ENCODE results near the gene PAPPA2.

The PAPPA2 gene

GRCh38 chr1:176773038-176773437 is 310.1 kb downstream of the PAPPA2 start:
- DNase-seq, result no peak

GRCh38 chr1:176774224-176774623 is 311.2 kb downstream of the PAPPA2 start:
- DNase-seq, result no peak

GRCh38 chr1:176775378-176775777 is 312.4 kb downstream of the PAPPA2 start:
- DNase-seq, result no peak

GRCh38 chr1:176775996-176776395 is 313.0 kb downstream of the PAPPA2 start:
- DNase-seq, result no peak

- DNase-seq, result no peak
Measured at GRCh38 chr1:176778056-176778455, 315.1 kb downstream of the PAPPA2 start.

- DNase-seq, result no peak
Measured at GRCh38 chr1:176779992-176780328, 317.0 kb downstream of the PAPPA2 start.

- no peak for DNase-seq
Measured at GRCh38 chr1:176783309-176783708, 320.3 kb downstream of the PAPPA2 start.

GRCh38 chr1:176785056-176785455 is 322.1 kb downstream of the PAPPA2 start:
- no peak for DNase-seq

- no peak for DNase-seq
Measured at GRCh38 chr1:176785791-176786190, 322.8 kb downstream of the PAPPA2 start.

GRCh38 chr1:176786274-176786673 is 323.3 kb downstream of the PAPPA2 start:
- DNase-seq, result no peak

GRCh38 chr1:176789571-176790090 is 326.7 kb downstream of the PAPPA2 start:
- no peak for DNase-seq

- DNase-seq, result no peak
Measured at GRCh38 chr1:176790786-176791185, 327.8 kb downstream of the PAPPA2 start.

GRCh38 chr1:176791906-176792305 is 328.9 kb downstream of the PAPPA2 start:
- DNase-seq, result no peak

- DNase-seq, result no peak
Measured at GRCh38 chr1:176794897-176795508, 332.0 kb downstream of the PAPPA2 start.

- no peak for DNase-seq
Measured at GRCh38 chr1:176795929-176796328, 333.0 kb downstream of the PAPPA2 start.

- no peak for DNase-seq
Measured at GRCh38 chr1:176796583-176796982, 333.6 kb downstream of the PAPPA2 start.

GRCh38 chr1:176799327-176799726 is 336.4 kb downstream of the PAPPA2 start:
- DNase-seq, result no peak

- no peak for DNase-seq
Measured at GRCh38 chr1:176800978-176801513, 338.1 kb downstream of the PAPPA2 start.

- DNase-seq, result no peak
Measured at GRCh38 chr1:176801514-176802020, 338.6 kb downstream of the PAPPA2 start.

GRCh38 chr1:176802316-176802715 is 339.3 kb downstream of the PAPPA2 start:
- no peak for DNase-seq

GRCh38 chr1:176803042-176803441 is 340.1 kb downstream of the PAPPA2 start:
- DNase-seq, result no peak

GRCh38 chr1:176803596-176803995 is 340.6 kb downstream of the PAPPA2 start:
- no peak for DNase-seq

- no peak for DNase-seq
Measured at GRCh38 chr1:176809292-176809691, 346.3 kb downstream of the PAPPA2 start.

GRCh38 chr1:176811511-176812288 is 348.7 kb downstream of the PAPPA2 start:
- DNase-seq, result no peak
